NCI-H128 (cell line): ENCODE measurements around the gene SORCS2.

Experiments used
- DNase-seq: peaks from one replicate; lab custom pipeline; 2025; ENCODE audit not compliant: unreplicated experiment; lab: John Stamatoyannopoulos, UW

SORCS2 gene

GRCh38 chr4:7745301-7745885, 553.1 kb downstream of the SORCS2 start:
- DNase-seq, result no peak

GRCh38 chr4:7746351-7747061, 554.2 kb downstream of the SORCS2 start:
- no peak for DNase-seq

GRCh38 chr4:7747062-7747385, 554.7 kb downstream of the SORCS2 start:
- no peak for DNase-seq

GRCh38 chr4:7747566-7747965, 555.2 kb downstream of the SORCS2 start:
- DNase-seq, result no peak

GRCh38 chr4:7750523-7750922, 558.2 kb downstream of the SORCS2 start:
- no peak for DNase-seq

GRCh38 chr4:7750972-7751371, 558.6 kb downstream of the SORCS2 start:
- no peak for DNase-seq

GRCh38 chr4:7752649-7753048, 560.3 kb downstream of the SORCS2 start:
- DNase-seq, result no peak

GRCh38 chr4:7753271-7753670, 560.9 kb downstream of the SORCS2 start:
- no peak for DNase-seq

GRCh38 chr4:7753931-7754465, 561.7 kb downstream of the SORCS2 start:
- no peak for DNase-seq

- no peak for DNase-seq
These were observed 562.4 kb downstream of the SORCS2 start for GRCh38 chr4:7754565-7755262.

GRCh38 chr4:7755561-7755960, 563.2 kb downstream of the SORCS2 start:
- no peak for DNase-seq

- no peak for DNase-seq
These were observed 563.7 kb downstream of the SORCS2 start for GRCh38 chr4:7756071-7756470.

GRCh38 chr4:7756561-7757355, 564.4 kb downstream of the SORCS2 start:
- DNase-seq, result no peak

- DNase-seq, result no peak
These were observed 565.4 kb downstream of the SORCS2 start for GRCh38 chr4:7757501-7758471.

- DNase-seq, result no peak
These were observed 566.1 kb downstream of the SORCS2 start for GRCh38 chr4:7758476-7758875.

- no peak for DNase-seq
These were observed 566.9 kb downstream of the SORCS2 start for GRCh38 chr4:7759216-7759615.

- DNase-seq, result no peak
These were observed 567.3 kb downstream of the SORCS2 start for GRCh38 chr4:7759635-7760034.

GRCh38 chr4:7760228-7760627, 567.9 kb downstream of the SORCS2 start:
- no peak for DNase-seq

- no peak for DNase-seq
These were observed 568.4 kb downstream of the SORCS2 start for GRCh38 chr4:7760706-7761105.

GRCh38 chr4:7761312-7761711, 569.0 kb downstream of the SORCS2 start:
- no peak for DNase-seq
